HCT116 (cell line): ENCODE results near the gene EEPD1. TPM values are rescaled to one million over a fixed set of nuclear protein-coding genes. Genes with fewer than 3 reads are reported as not detected.

ENCODE experiments used
- ATAC-seq: fragments of 200-7000 bp; cut with Tn5 transposase; 2 replicates; pipeline ENCODE4 v1.9.1; 2020; ENCODE audit warnings: mild to moderate bottlenecking, moderate library complexity
- BruUV-seq: library from RNA; stranded (reverse); fragments of 400-500 nt; replicated peaks from 2 replicates; lab custom pipeline; 2021; lab: Mats Ljungman, UMichigan
- CTCF ChIA-PET: fragments of 300-600 bp; sonication (Branson Sonifier 250); formaldehyde crosslinking; loops from one replicate; lab custom pipeline; 2021; ENCODE audit warnings: antibody characterized with exemption; lab: Charles Lee
- POLR2A ChIA-PET: fragments of 300-600, 350-600 bp; sonication (Branson Sonifier 250); formaldehyde crosslinking; loops from one replicate; lab custom pipeline; 2021; ENCODE audit warnings: antibody characterized with exemption; lab: Charles Lee
- RAD21 ChIA-PET, 2 experiments: fragments of 300-600 bp; sonication (Branson Sonifier 250); formaldehyde crosslinking; loops; one replicate each; lab custom pipeline; 2023; ENCODE audit warnings: low total read pairs in 2 of 2; ENCODE audit not compliant: uncharacterized antibody in 2 of 2, unreplicated experiment in 2 of 2, low non-redundant PET in 1 of 2; lab: Charles Lee
- DNase-seq: peaks from one replicate; pipeline ENCODE4 v3.0.0-alpha.2; 2010; ENCODE audit warnings: low read depth, low spot score
- H2AFZ ChIP-seq: fragments of 200-600 bp; shearing (Covaris generic), sonication (generic); 2 replicates; pipeline ENCODE4 v1.6.1; 2017; ENCODE audit warnings: low read depth, mixed run types, mixed read lengths, antibody characterized with exemption, low read length; ENCODE audit not compliant: poor library complexity, severe bottlenecking
- H3K27ac ChIP-seq: 2 replicates; pipeline ENCODE4 v1.5.1; 2012; ENCODE audit warnings: low read depth, low read length
- H3K27me3 ChIP-seq: fragments of 200-600 bp; sonication (generic); 2 replicates; pipeline ENCODE4 v1.6.1; 2016; ENCODE audit warnings: mixed run types, low read length, mixed read lengths; ENCODE audit not compliant: insufficient read depth
- H3K36me3 ChIP-seq, 2 experiments: fragments of 200-500 bp in 1 of 2; fragments of 200-600 bp in 1 of 2; sonication (Bioruptor generic) in 1 of 2; sonication (generic) in 1 of 2; 2 replicates each; pipeline versions ENCODE4 v1.5.1 to v1.6.1; 2014 to 2016; ENCODE audit warnings: low read length in 2 of 2, inconsistent platforms in 1 of 2, mixed read lengths in 1 of 2, mixed run types in 1 of 2; ENCODE audit not compliant: insufficient read depth in 2 of 2, control insufficient read depth in 1 of 2
- H3K4me1 ChIP-seq, 2 experiments: fragments of 200-600 bp in 1 of 2; sonication (generic) in 1 of 2; 2 replicates each; pipeline versions ENCODE4 v1.5.1 to v1.6.1; 2012 to 2017; ENCODE audit warnings: low read length in 2 of 2, inconsistent platforms in 1 of 2, mild to moderate bottlenecking in 1 of 2, mixed read lengths in 1 of 2, mixed run types in 1 of 2, moderate library complexity in 1 of 2; ENCODE audit not compliant: insufficient read depth in 2 of 2, control insufficient read depth in 1 of 2
- H3K4me2 ChIP-seq: fragments of 200-600 bp; sonication (generic); 2 replicates; pipeline ENCODE4 v1.6.1; 2017; ENCODE audit warnings: mixed run types, low read length, mixed read lengths
- H3K4me3 ChIP-seq, 2 experiments: fragments of 200-600 bp in 1 of 2; sonication (generic) in 1 of 2; replicated peaks in 1 of 2; 2 replicates each; pipeline ENCODE4 v1.5.1; 2011 to 2016; ENCODE audit warnings: low read length in 2 of 2, control low read depth in 1 of 2, low read depth in 1 of 2, mild to moderate bottlenecking in 1 of 2, mixed read lengths in 1 of 2, mixed run types in 1 of 2
- H3K79me2 ChIP-seq: fragments of 200-600 bp; sonication (generic); 2 replicates; pipeline ENCODE4 v1.6.1; 2017; ENCODE audit warnings: mild to moderate bottlenecking, mixed run types, low read length, moderate library complexity, mixed read lengths; ENCODE audit not compliant: insufficient read depth
- H3K9ac ChIP-seq: fragments of 200-600 bp; sonication (generic); 2 replicates; pipeline ENCODE4 v1.6.1; 2016; ENCODE audit warnings: low read length, mixed read lengths
- H3K9me2 ChIP-seq: fragments of 200-600 bp; sonication (generic), shearing (Covaris generic); 2 replicates; pipeline ENCODE4 v1.6.1; 2017; ENCODE audit warnings: mixed run types, mild to moderate bottlenecking, moderate library complexity; ENCODE audit not compliant: insufficient read depth
- H3K9me3 ChIP-seq, 2 experiments: fragments of 200-500 bp in 1 of 2; fragments of 200-600 bp in 1 of 2; sonication (Bioruptor generic) in 1 of 2; sonication (generic) in 1 of 2; 2 replicates each; pipeline ENCODE4 v1.6.1; 2014 to 2017; ENCODE audit warnings: low read length in 2 of 2, mixed read lengths in 2 of 2, inconsistent platforms in 1 of 2, low read depth in 1 of 2, mild to moderate bottlenecking in 1 of 2, mixed run types in 1 of 2, moderate library complexity in 1 of 2; ENCODE audit not compliant: control insufficient read depth in 1 of 2, insufficient read depth in 1 of 2
- H4K20me1 ChIP-seq: fragments of 200-600 bp; sonication (generic), shearing (Covaris generic); 2 replicates; pipeline ENCODE4 v1.6.1; 2017; ENCODE audit warnings: mixed run types, mild to moderate bottlenecking, moderate library complexity; ENCODE audit not compliant: insufficient read depth
- CEBPB ChIP-seq: IDR thresholded peaks from 2 replicates; pipeline ENCODE4 v1.6.1; 2012; ENCODE audit warnings: low read depth
- EGR1 ChIP-seq: IDR thresholded peaks from 2 replicates; pipeline ENCODE4 v1.6.1; 2012; ENCODE audit warnings: low read depth
- FOSL1 ChIP-seq: IDR thresholded peaks from 2 replicates; pipeline ENCODE4 v1.6.1; 2012; ENCODE audit warnings: low read depth
- POLR2AphosphoS5 ChIP-seq: IDR thresholded peaks from 2 replicates; pipeline ENCODE4 v1.6.1; 2011; ENCODE audit warnings: mild to moderate bottlenecking, low read depth, low read length, moderate library complexity
- RAD21 ChIP-seq: IDR thresholded peaks from 2 replicates; pipeline ENCODE4 v1.6.1; 2012; ENCODE audit warnings: low read depth, mild to moderate bottlenecking
- SRF ChIP-seq: IDR thresholded peaks from 2 replicates; pipeline ENCODE4 v1.6.1; 2012; ENCODE audit warnings: low read depth
- ZNF274 ChIP-seq: fragments of 200-500 bp; sonication (Bioruptor generic); IDR thresholded peaks from 2 replicates; pipeline ENCODE4 v1.6.1; 2014; ENCODE audit warnings: mild to moderate bottlenecking, low read depth, low read length, inconsistent platforms
- intact Hi-C: fragments of 100-400 bp; cut with micrococcal nuclease; formaldehyde crosslinking; loops from 2 replicates; pipeline ENCODE4 v1.10.0; 2022
- total RNA-seq: library from RNA; stranded (reverse); gene quantifications from one replicate; pipeline ENCODE4 v1.2.1, GENCODE V29; 2021; ENCODE audit not compliant: unreplicated experiment
- TF ChIP-seq, protein P1 (sequence below): IDR thresholded peaks from 2 replicates; pipeline ENCODE4 v1.6.1; 2012; ENCODE audit warnings: low read depth

The EEPD1 gene
- total RNA-seq, 1 experiment from 2014 or later = 4.2 TPM

DNA sequence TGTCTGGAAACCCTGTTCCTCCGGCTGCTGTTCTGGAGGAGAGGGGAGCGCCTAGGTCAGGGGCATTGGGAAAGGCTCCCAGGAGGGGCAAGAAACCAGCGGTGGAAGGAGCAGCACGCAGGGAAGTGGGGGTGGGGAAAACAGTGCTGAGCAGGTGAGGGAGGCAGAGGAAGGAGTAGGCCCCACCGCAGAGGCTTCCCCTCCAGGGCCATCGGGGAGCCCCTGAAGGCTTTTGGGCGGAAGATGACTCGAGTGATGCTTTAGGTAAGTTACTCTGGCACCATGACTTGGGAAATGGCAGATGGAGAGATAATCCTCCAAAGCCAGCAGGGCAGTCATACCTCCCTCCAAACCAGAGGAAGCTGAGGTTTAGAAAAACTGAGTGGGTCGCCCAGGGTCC lies 130.1 kb downstream of the EEPD1 start:
- Histone ChIP-seq H3K36me3 (no peaks in the 10 kb centered on the region), H3K79me2 (no peaks in the 10 kb centered on the region), H3K4me2 (no peak overlapping the region), H2AFZ (no peak overlapping the region), H3K4me1 (peaks cover 41 to 56% of the 10 kb centered on the region in 2 experiments), H3K9ac (no peak overlapping the region)
- ATAC-seq = no peak
- TF ChIP-seq, protein P1, sequence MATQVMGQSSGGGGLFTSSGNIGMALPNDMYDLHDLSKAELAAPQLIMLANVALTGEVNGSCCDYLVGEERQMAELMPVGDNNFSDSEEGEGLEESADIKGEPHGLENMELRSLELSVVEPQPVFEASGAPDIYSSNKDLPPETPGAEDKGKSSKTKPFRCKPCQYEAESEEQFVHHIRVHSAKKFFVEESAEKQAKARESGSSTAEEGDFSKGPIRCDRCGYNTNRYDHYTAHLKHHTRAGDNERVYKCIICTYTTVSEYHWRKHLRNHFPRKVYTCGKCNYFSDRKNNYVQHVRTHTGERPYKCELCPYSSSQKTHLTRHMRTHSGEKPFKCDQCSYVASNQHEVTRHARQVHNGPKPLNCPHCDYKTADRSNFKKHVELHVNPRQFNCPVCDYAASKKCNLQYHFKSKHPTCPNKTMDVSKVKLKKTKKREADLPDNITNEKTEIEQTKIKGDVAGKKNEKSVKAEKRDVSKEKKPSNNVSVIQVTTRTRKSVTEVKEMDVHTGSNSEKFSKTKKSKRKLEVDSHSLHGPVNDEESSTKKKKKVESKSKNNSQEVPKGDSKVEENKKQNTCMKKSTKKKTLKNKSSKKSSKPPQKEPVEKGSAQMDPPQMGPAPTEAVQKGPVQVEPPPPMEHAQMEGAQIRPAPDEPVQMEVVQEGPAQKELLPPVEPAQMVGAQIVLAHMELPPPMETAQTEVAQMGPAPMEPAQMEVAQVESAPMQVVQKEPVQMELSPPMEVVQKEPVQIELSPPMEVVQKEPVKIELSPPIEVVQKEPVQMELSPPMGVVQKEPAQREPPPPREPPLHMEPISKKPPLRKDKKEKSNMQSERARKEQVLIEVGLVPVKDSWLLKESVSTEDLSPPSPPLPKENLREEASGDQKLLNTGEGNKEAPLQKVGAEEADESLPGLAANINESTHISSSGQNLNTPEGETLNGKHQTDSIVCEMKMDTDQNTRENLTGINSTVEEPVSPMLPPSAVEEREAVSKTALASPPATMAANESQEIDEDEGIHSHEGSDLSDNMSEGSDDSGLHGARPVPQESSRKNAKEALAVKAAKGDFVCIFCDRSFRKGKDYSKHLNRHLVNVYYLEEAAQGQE = no peak
- TF ChIP-seq ZNF274 = no peak
- TF ChIP-seq EGR1 = no peak
- no peak for TF ChIP-seq CEBPB
- TF ChIP-seq RAD21 = no peak
- TF ChIP-seq FOSL1 = no peak
- no peak for TF ChIP-seq POLR2AphosphoS5
- no peak for TF ChIP-seq SRF
- TF ChIP-seq, all 23 proteins: peak for 0
- no peak overlapping the region for H3K27ac ChIP-seq
- H3K4me3 ChIP-seq = no peak overlapping the region
- H3K27me3 ChIP-seq = no peaks in the 10 kb centered on the region
- DNase-seq = no peak
- ChIA-PET CTCF (no interaction called here), RAD21 (no interaction called here), POLR2A (no interaction called here)
- intact Hi-C loops = no loop called here
- BruUV-seq = no TSS peak
- H4K20me1 ChIP-seq = no peaks in the 10 kb centered on the region
- H3K9me2 ChIP-seq = no peaks in the 10 kb centered on the region
- H3K9me3 ChIP-seq = no peaks in the 10 kb centered on the region
